PFSK-1 (cell line): ENCODE data around the gene NCOA1.

ENCODE experiments used
- FOXP2 ChIP-seq: optimal IDR thresholded peaks from 2 replicates; pipeline ENCODE3; 2011; ENCODE audit warnings: borderline replicate concordance, control low read depth, inconsistent platforms; ENCODE audit not compliant: insufficient read depth; ENCODE audit errors: extremely low read length, extremely low read depth
- POLR2AphosphoS5 ChIP-seq: IDR thresholded peaks from 2 replicates; pipeline ENCODE4 v1.6.1; 2012; ENCODE audit warnings: low read depth, mild to moderate bottlenecking, control low read depth, low read length, moderate library complexity
- REST ChIP-seq, 2 experiments: IDR thresholded peaks; 2 replicates each; pipeline versions ENCODE4 v1.6.1 to v1.8.0; 2011 to 2012; ENCODE audit warnings: low read depth in 2 of 2, low read length in 2 of 2, control low read depth in 1 of 2, inconsistent platforms in 1 of 2, mild to moderate bottlenecking in 1 of 2, moderate library complexity in 1 of 2; ENCODE audit not compliant: insufficient read depth in 1 of 2
- SIN3A ChIP-seq: IDR thresholded peaks from 2 replicates; pipeline ENCODE4 v1.6.1; 2012; ENCODE audit warnings: mild to moderate bottlenecking, low read length, moderate library complexity, borderline replicate concordance; ENCODE audit not compliant: insufficient read depth
- TAF1 ChIP-seq: IDR thresholded peaks from 2 replicates; pipeline ENCODE4 v1.6.1; 2012; ENCODE audit warnings: low read length, control low read depth, borderline replicate concordance; ENCODE audit not compliant: insufficient read depth

Gene NCOA1

GRCh38 chr2:24626131-24626530, 135.1 kb downstream of the NCOA1 start:
- TF ChIP-seq SIN3A: no peak
- TF ChIP-seq TAF1: no peak
- TF ChIP-seq POLR2AphosphoS5: no peak
- no peak for TF ChIP-seq FOXP2
- no peak for TF ChIP-seq REST (IDR thresholded peaks at IDR 0.05; ENCODE audit: insufficient read depth in 1 of 2, low read depth in 2 of 2, low read length in 2 of 2)

- no peak for TF ChIP-seq POLR2AphosphoS5
- no peak for TF ChIP-seq SIN3A
Observed at GRCh38 chr2:24628746-24629145, 137.7 kb downstream of the NCOA1 start.

- TF ChIP-seq POLR2AphosphoS5 (no peak), FOXP2 (no peak), TAF1 (no peak), REST (IDR thresholded peaks at IDR 0.05; ENCODE audit: insufficient read depth in 1 of 2, low read depth in 2 of 2, low read length in 2 of 2) (no peak), SIN3A (no peak)
Observed at GRCh38 chr2:24632172-24632571, 141.1 kb downstream of the NCOA1 start.

- TF ChIP-seq POLR2AphosphoS5: no peak
- no peak for TF ChIP-seq FOXP2
- TF ChIP-seq REST (IDR thresholded peaks at IDR 0.05; ENCODE audit: insufficient read depth in 1 of 2, low read depth in 2 of 2, low read length in 2 of 2): no peak
- no peak for TF ChIP-seq TAF1
- no peak for TF ChIP-seq SIN3A
Observed at GRCh38 chr2:24635181-24635580, 144.1 kb downstream of the NCOA1 start.

GRCh38 chr2:24638568-24638967, 147.5 kb downstream of the NCOA1 start:
- no peak for TF ChIP-seq SIN3A
- no peak for TF ChIP-seq TAF1
- TF ChIP-seq FOXP2: no peak
- no peak for TF ChIP-seq POLR2AphosphoS5
- no peak for TF ChIP-seq REST (IDR thresholded peaks at IDR 0.05; ENCODE audit: insufficient read depth in 1 of 2, low read depth in 2 of 2, low read length in 2 of 2)
